MM.1S (cell line): ENCODE measurements around the gene DRD3.

Experiments
- DNase-seq: peaks from one replicate; pipeline ENCODE4 v3.0.0-alpha.2; 2015
- H2AFZ ChIP-seq: fragments of 300-600 bp; sonication (generic); 2 replicates; pipeline ENCODE4 v1.6.0; 2016; ENCODE audit warnings: antibody characterized with exemption, low read length
- H3F3A ChIP-seq: fragments of 300-600 bp; sonication (generic); 2 replicates; pipeline ENCODE4 v1.6.1; 2016; ENCODE audit warnings: mild to moderate bottlenecking, antibody characterized with exemption, low read length, moderate library complexity, mixed read lengths; ENCODE audit not compliant: insufficient read depth
- H3K27ac ChIP-seq: fragments of 300-600 bp; sonication (generic); 2 replicates; pipeline ENCODE4 v1.5.1; 2016; ENCODE audit warnings: mild to moderate bottlenecking, low read length
- H3K27me3 ChIP-seq: fragments of 300-600 bp; sonication (generic); replicated peaks from 2 replicates; pipeline ENCODE4 v1.6.0; 2016; ENCODE audit warnings: low read length; ENCODE audit not compliant: insufficient read depth
- H3K36me3 ChIP-seq: fragments of 300-600 bp; sonication (generic); replicated peaks from 2 replicates; pipeline ENCODE4 v1.6.1; 2016; ENCODE audit warnings: mild to moderate bottlenecking, low read length, mixed read lengths; ENCODE audit not compliant: insufficient read depth
- H3K4me1 ChIP-seq: fragments of 300-600 bp; sonication (generic); 2 replicates; pipeline ENCODE4 v1.6.1; 2016; ENCODE audit warnings: low read length, mixed read lengths
- H3K4me2 ChIP-seq: fragments of 300-600 bp; sonication (generic); 2 replicates; pipeline ENCODE4 v1.6.0; 2016; ENCODE audit warnings: low read depth, low read length
- H3K4me3 ChIP-seq: fragments of 300-600 bp; sonication (generic); 2 replicates; pipeline ENCODE4 v1.5.1; 2016; ENCODE audit warnings: low read length, mixed read lengths
- H3K79me2 ChIP-seq: fragments of 300-600 bp; sonication (generic); 2 replicates; pipeline ENCODE4 v1.6.1; 2016; ENCODE audit warnings: mixed run types, low read length, mixed read lengths
- H3K9ac ChIP-seq: fragments of 300-600 bp; sonication (generic); 2 replicates; pipeline ENCODE4 v1.6.1; 2016; ENCODE audit warnings: low read length, mixed read lengths
- H3K9me2 ChIP-seq: fragments of 300-600 bp; sonication (generic); replicated peaks from 2 replicates; pipeline ENCODE4 v1.6.1; 2016; ENCODE audit warnings: mild to moderate bottlenecking, low read length, mixed read lengths; ENCODE audit not compliant: insufficient read depth
- H3K9me3 ChIP-seq: fragments of 300-600 bp; sonication (generic); replicated peaks from 2 replicates; pipeline ENCODE4 v1.6.1; 2016; ENCODE audit warnings: mild to moderate bottlenecking, low read length, mixed read lengths; ENCODE audit not compliant: insufficient read depth
- H4K20me1 ChIP-seq: fragments of 300-600 bp; sonication (generic); 2 replicates; pipeline ENCODE4 v1.6.1; 2016; ENCODE audit warnings: mild to moderate bottlenecking, low read length, moderate library complexity, mixed read lengths; ENCODE audit not compliant: insufficient read depth
- EZH2 ChIP-seq: fragments of 300-600 bp; sonication (generic); optimal IDR thresholded peaks from 2 replicates; pipeline ENCODE3; 2017; ENCODE audit warnings: low read depth, mild to moderate bottlenecking, antibody characterized with exemption, low read length, mixed read lengths
- EZH2phosphoT487 ChIP-seq: fragments of 300-600 bp; sonication (generic); IDR thresholded peaks from 2 replicates; pipeline ENCODE4 v1.6.1; 2018; ENCODE audit warnings: antibody characterized with exemption, low read length
- TF ChIP-seq, protein P1 (sequence below): fragments of 300-600 bp; sonication (generic); IDR thresholded peaks from 2 replicates; pipeline ENCODE4 v1.5.1; 2016; ENCODE audit warnings: antibody characterized with exemption, low read length, mixed read lengths

DRD3 gene

GRCh38 chr3:114128826-114129225 lies 50.0 kb downstream of the DRD3 start:
- H4K20me1 ChIP-seq = no peaks in the 10 kb centered on the region
- no peak overlapping the region for H2AFZ ChIP-seq
- no peaks in the 10 kb centered on the region for H3K27me3 ChIP-seq
- H3K9me2 ChIP-seq = no peaks in the 10 kb centered on the region
- DNase-seq = no peak
- H3K4me2 ChIP-seq = no peak overlapping the region
- H3F3A ChIP-seq = no peaks in the 10 kb centered on the region
- H3K79me2 ChIP-seq = no peaks in the 10 kb centered on the region
- H3K36me3 ChIP-seq = no peaks in the 10 kb centered on the region
- H3K4me1 ChIP-seq = no peaks in the 10 kb centered on the region
- H3K9ac ChIP-seq = no peak overlapping the region
- no peaks in the 10 kb centered on the region for H3K9me3 ChIP-seq
- H3K4me3 ChIP-seq = no peak overlapping the region
- TF ChIP-seq EZH2 (no peak), EZH2phosphoT487 (no peak)
- TF ChIP-seq, protein P1, sequence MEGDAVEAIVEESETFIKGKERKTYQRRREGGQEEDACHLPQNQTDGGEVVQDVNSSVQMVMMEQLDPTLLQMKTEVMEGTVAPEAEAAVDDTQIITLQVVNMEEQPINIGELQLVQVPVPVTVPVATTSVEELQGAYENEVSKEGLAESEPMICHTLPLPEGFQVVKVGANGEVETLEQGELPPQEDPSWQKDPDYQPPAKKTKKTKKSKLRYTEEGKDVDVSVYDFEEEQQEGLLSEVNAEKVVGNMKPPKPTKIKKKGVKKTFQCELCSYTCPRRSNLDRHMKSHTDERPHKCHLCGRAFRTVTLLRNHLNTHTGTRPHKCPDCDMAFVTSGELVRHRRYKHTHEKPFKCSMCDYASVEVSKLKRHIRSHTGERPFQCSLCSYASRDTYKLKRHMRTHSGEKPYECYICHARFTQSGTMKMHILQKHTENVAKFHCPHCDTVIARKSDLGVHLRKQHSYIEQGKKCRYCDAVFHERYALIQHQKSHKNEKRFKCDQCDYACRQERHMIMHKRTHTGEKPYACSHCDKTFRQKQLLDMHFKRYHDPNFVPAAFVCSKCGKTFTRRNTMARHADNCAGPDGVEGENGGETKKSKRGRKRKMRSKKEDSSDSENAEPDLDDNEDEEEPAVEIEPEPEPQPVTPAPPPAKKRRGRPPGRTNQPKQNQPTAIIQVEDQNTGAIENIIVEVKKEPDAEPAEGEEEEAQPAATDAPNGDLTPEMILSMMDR = no peak
- H3K27ac ChIP-seq = no peak overlapping the region

DNA sequence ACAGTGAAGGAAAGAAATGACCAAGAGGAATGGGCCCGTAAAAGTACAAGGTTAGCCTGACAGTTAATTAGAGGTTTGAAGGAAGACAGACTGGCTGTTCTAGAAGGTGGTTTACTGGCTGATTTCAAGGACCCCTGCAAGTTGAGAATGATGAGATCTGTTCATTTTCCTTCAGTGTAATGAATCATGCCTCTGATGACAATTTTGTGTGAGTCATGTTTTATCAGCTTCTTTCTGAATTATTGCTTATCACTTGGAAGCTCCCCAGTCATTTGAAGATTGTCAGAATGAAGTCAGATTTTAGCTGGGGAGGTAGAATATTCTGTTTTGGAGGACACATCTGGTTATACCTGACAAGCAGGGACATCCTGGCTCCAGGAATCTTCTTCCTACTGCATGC lies 50.6 kb downstream of the DRD3 start:
- Histone ChIP-seq H3K27ac (no peak overlapping the region), H3K9me2 (no peaks in the 10 kb centered on the region), H3K4me3 (no peak overlapping the region), H3K9ac (no peak overlapping the region), H3K27me3 (no peaks in the 10 kb centered on the region), H3K4me1 (no peaks in the 10 kb centered on the region), H4K20me1 (no peaks in the 10 kb centered on the region), H3K4me2 (no peak overlapping the region), H3K79me2 (no peaks in the 10 kb centered on the region), H3K9me3 (no peaks in the 10 kb centered on the region), H3K36me3 (no peaks in the 10 kb centered on the region), H3F3A (no peaks in the 10 kb centered on the region), H2AFZ (no peak overlapping the region)
- TF ChIP-seq EZH2 = no peak
- TF ChIP-seq, protein P1 = no peak
- DNase-seq = no peak

DNA sequence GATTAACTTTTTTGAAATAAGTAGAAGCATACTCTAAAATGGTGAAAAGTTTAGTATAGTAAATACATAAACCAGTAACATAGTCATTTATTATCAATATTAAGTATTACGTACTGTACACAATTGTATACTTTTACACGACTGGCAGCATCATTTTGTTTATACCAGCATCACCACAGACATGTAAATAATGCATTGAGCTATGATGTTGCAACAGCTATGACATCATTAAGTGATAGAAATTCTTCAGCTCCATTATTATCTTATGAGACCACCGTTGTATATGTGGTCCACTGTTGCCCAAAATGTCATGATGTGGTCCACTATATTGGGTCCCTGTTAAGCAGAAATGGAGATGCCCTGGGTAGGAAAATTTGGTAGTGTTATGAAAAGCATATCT lies 51.3 kb downstream of the DRD3 start:
- no peaks in the 10 kb centered on the region for H3K36me3 ChIP-seq
- H3K27ac ChIP-seq = no peak overlapping the region

More for the DNA sequence above, 51.3 kb downstream of the DRD3 start:
- no peaks in the 10 kb centered on the region for H4K20me1 ChIP-seq
- H2AFZ ChIP-seq = no peak overlapping the region
- H3K79me2 ChIP-seq = no peaks in the 10 kb centered on the region
- no peak overlapping the region for H3K9ac ChIP-seq
- H3K9me2 ChIP-seq = no peaks in the 10 kb centered on the region
- TF ChIP-seq, protein P1 = no peak
- TF ChIP-seq EZH2 (no peak), EZH2phosphoT487 (no peak)
- DNase-seq = no peak
- no peaks in the 10 kb centered on the region for H3K9me3 ChIP-seq
- H3K4me3 ChIP-seq = no peak overlapping the region
- H3F3A ChIP-seq = no peaks in the 10 kb centered on the region
- no peak overlapping the region for H3K4me2 ChIP-seq
- no peaks in the 10 kb centered on the region for H3K27me3 ChIP-seq
- no peaks in the 10 kb centered on the region for H3K4me1 ChIP-seq
